Measurements from ENCODE around the gene MIER2. TPM values are rescaled to one million over a fixed set of nuclear protein-coding genes. Genes with fewer than 3 reads are reported as not detected.

Gene MIER2
- total and polyA plus RNA-seq, 10 of the 15 experiments (the other 5 are each of a cell fraction or from before 2014, with no cell fraction given): 0.48 to 23.6 (median 12.1) TPM

- H3K9me3 ChIP-seq (replicated peaks; ENCODE audit: control insufficient read depth, insufficient read depth, low read length): no peaks in the 10 kb centered on the region
- POLR2A ChIA-PET: no interaction called here
- no TSS peak for BruUV-seq (replicated peaks)
- CTCF ChIA-PET: no interaction called here
- DNase-seq (ENCODE audit: low read depth, low spot score): no peak
- H3K36me3 ChIP-seq (ENCODE audit: control insufficient read depth in 2 of 2, insufficient read depth in 2 of 2, low read length in 1 of 2): no peaks in the 10 kb centered on the region
- H4K20me1 ChIP-seq (ENCODE audit: control insufficient read depth, insufficient read depth): no peaks in the 10 kb centered on the region
- no peak overlapping the region for H3K4me3 ChIP-seq
- H3K79me2 ChIP-seq (ENCODE audit: control insufficient read depth, insufficient read depth, low read length): no peaks in the 10 kb centered on the region
- no peaks in the 10 kb centered on the region for H3K27me3 ChIP-seq (replicated peaks in 1 of 2; ENCODE audit: control insufficient read depth in 2 of 2, insufficient read depth in 2 of 2, low read length in 1 of 2)
- no peak overlapping the region for H3K27ac ChIP-seq (ENCODE audit: control insufficient read depth, insufficient read depth)
- no peak overlapping the region for H2AFZ ChIP-seq (ENCODE audit: control insufficient read depth, low read depth, low read length)
- WGBS (ENCODE audit: insufficient coverage, insufficient replicate concordance, low lambda C conversion rate, missing lambda C conversion rate): 70% methylated on average over 12 of the region's 17 CpGs
- intact Hi-C loops (cut with micrococcal nuclease; ENCODE audit: unreplicated experiment) (no loop called here), in situ Hi-C loops (cut with MboI) (no loop called here)
- H3K4me1 ChIP-seq (ENCODE audit: control insufficient read depth, insufficient read depth, low read length): no peaks in the 10 kb centered on the region
- SMC1A ChIA-PET (ENCODE audit: uncharacterized antibody, unreplicated experiment): no interaction called here
- H3K4me2 ChIP-seq (ENCODE audit: control insufficient read depth, insufficient read depth): no peak overlapping the region
- no peak for ATAC-seq
- FAIRE-seq: no peak
- TF ChIP-seq ZBED1 (IDR thresholded peaks at IDR 0.05; ENCODE audit: borderline replicate concordance) (no peak), GABPA (IDR thresholded peaks at IDR 0.05; ENCODE audit: low read depth) (no peak), PRDM15 (CRISPR knock-in tag; IDR thresholded peaks at IDR 0.05) (no peak), RBBP5 (conservative IDR thresholded peaks at IDR 0.05) (no peak), HDAC6 (IDR thresholded peaks at IDR 0.05; ENCODE audit: unreplicated experiment) (no peak), SMAD5 (IDR thresholded peaks at IDR 0.05; ENCODE audit: low read depth) (no peak), YBX1 (IDR thresholded peaks at IDR 0.05) (no peak), ATF7 (IDR thresholded peaks at IDR 0.05; ENCODE audit: low read depth) (no peak), PAX5 (IDR thresholded peaks at IDR 0.05; ENCODE audit: borderline replicate concordance, low read depth, low read length) (no peak), BMI1 (IDR thresholded peaks at IDR 0.05; ENCODE audit: borderline replicate concordance) (no peak), ZNF687 (IDR thresholded peaks at IDR 0.05) (no peak), EP300 (IDR thresholded peaks at IDR 0.05; ENCODE audit: borderline replicate concordance in 1 of 2, control insufficient read depth in 1 of 2, low read depth in 2 of 2, low read length in 2 of 2) (no peak), RAD51 (IDR thresholded peaks at IDR 0.05) (no peak), MXI1 (IDR thresholded peaks at IDR 0.05; ENCODE audit: low read depth, low read length) (no peak), IRF5 (IDR thresholded peaks at IDR 0.05; ENCODE audit: borderline replicate concordance) (no peak)
- H3K9ac ChIP-seq (ENCODE audit: control insufficient read depth, insufficient read depth, low read length): no peak overlapping the region
- RAD21 ChIA-PET (ENCODE audit: unreplicated experiment): no interaction called here
Observed at GRCh38 chr19:374886-375235, 30.3 kb upstream of the MIER2 start.

All from GM12878 (cell line).